ENCODE measurements around the gene KIZ.

DNA sequence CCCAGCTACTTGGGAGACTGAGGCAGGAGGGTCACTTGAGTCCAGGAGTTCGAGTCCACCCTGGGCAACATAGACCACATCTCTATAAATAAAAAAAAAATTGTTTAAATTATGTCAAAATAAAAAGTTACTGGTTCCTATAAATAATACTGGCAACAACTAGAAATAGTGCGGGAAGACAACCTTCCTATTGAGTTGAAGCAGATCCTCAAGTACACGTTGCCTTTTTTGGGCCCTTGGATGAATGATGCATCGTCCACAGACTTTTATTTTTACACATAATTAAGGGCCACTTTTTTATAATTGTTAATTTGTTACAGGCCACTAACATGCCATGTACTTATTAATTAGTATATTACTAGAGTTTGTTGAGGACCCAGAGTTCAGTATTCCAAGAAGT, 31.1 kb downstream of the KIZ start:
- TF ChIP-seq, protein P1, sequence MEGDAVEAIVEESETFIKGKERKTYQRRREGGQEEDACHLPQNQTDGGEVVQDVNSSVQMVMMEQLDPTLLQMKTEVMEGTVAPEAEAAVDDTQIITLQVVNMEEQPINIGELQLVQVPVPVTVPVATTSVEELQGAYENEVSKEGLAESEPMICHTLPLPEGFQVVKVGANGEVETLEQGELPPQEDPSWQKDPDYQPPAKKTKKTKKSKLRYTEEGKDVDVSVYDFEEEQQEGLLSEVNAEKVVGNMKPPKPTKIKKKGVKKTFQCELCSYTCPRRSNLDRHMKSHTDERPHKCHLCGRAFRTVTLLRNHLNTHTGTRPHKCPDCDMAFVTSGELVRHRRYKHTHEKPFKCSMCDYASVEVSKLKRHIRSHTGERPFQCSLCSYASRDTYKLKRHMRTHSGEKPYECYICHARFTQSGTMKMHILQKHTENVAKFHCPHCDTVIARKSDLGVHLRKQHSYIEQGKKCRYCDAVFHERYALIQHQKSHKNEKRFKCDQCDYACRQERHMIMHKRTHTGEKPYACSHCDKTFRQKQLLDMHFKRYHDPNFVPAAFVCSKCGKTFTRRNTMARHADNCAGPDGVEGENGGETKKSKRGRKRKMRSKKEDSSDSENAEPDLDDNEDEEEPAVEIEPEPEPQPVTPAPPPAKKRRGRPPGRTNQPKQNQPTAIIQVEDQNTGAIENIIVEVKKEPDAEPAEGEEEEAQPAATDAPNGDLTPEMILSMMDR (IDR thresholded peaks at IDR 0.05), result no peak
- no peak for TF ChIP-seq EZH2phosphoT487 (IDR thresholded peaks at IDR 0.05)
